HG02678 (cell line): ENCODE data around the gene EVI5L.
"Not testable (repeated sequence)": the region's sequence is repeated elsewhere in the genome, so short reads cannot be mapped to it uniquely, and the experiment has no call there.

Experiments
- ATAC-seq: cut with Tn5 transposase; IDR thresholded peaks from one replicate; pipeline ENCODE4 v1.9.1; 2021; ENCODE audit warnings: mild to moderate bottlenecking, moderate library complexity; ENCODE audit not compliant: unreplicated experiment

EVI5L gene

DNA sequence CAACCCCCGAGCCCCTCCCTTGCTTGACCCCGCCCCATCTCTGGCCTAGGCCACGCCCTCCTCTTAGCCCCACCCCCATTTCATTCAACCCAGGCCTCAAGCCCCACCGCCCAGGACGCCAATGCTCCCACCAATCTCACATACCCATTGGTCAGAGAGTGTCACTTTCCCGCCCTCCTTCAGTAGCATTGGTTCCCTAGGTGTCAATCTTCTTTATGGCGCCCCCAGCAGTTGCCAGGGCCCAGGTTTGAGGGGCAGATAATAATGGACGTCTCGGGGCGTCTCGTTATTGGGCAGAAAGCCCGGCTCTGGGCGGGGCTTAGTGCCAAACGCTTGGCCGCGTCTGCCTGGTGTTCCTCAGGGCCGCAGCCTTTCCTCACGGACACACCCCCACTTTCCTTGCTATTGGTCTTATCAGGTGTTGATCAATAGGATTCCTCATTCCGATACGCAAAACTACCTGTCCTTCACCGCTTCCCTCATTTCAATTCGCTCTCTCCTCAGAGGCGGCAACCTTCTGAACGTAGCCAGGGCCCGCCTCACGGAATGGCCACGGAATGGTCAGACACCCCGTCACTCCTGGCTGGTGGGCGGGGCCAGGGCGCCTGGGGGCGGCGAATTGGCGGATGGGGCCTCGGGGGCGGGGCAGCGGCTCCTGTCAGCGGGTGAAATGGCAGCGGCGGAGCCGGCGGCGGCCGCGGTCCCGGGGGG is at the start of gene EVI5L:
EVI5L (plus strand) TSS at position 658 of the 711 bp plus-strand sequence. CDS start 16,325 bp downstream, outside the sequence.
- ATAC-seq: peak; percentile 88

DNA sequence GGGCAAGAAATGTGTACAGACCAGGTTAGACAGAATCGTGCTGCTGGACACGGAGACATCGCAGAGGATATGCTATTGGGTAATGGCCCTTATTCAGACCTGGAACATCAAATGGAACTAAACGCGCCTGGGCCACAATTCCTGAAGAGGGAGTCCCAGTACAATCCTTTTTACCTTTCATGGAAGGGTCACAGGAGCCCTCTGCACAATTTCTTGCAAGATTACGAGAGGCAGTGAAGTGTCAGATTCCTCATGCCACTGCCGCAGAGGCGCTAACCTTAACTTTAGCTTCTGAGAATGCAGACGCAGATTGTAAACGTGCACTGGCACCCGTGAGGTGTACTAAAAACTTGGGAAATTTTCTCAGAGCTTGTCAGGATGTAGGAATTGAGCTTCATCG is 48.9 kb upstream of the EVI5L start:
- no peak for ATAC-seq

GRCh38 chr19:7783991-7784423 is 46.0 kb upstream of the EVI5L start:
- ATAC-seq: no peak

DNA sequence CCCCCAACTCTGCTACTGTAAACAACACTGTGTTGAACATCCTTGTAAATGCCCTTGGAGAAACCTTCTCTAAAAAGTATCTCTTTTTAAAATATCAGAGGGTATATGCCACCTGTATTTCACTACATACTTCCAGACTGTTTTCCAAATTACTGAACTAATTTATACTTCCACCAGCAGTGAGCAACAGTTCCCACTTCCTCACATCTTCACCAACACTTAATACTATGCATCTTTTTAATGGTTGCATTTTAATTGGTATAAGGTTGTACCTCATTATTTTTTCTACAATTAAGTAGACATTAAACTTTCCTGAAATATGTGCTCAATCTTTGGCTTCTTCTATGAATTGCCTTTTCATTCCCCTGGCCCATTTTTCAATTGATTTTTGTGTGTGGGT is 45.2 kb upstream of the EVI5L start:
- no peak for ATAC-seq

DNA sequence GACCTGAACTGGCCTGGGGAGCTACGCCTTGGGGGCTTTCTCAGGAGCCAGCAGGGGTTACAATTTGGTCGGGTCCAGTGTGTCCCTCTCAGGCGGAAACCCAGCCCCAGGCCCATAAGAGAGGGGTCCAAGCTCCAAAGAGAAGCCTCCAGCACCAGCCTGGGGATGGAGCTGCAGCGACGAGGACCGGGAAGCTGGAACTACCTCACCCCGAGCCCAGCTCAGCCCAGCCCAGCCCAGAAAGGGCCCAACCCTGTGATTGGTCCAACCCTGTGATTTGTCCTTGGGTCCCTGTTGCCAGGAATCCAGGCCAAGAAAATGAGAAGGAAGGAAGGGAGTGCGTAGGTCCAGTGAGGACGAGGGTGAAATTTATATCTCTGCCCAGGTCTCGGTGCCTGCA is 42.9 kb upstream of the EVI5L start:
- no peak for ATAC-seq

- no peak for ATAC-seq
Observed at GRCh38 chr19:7787602-7788177, 42.3 kb upstream of the EVI5L start.

DNA sequence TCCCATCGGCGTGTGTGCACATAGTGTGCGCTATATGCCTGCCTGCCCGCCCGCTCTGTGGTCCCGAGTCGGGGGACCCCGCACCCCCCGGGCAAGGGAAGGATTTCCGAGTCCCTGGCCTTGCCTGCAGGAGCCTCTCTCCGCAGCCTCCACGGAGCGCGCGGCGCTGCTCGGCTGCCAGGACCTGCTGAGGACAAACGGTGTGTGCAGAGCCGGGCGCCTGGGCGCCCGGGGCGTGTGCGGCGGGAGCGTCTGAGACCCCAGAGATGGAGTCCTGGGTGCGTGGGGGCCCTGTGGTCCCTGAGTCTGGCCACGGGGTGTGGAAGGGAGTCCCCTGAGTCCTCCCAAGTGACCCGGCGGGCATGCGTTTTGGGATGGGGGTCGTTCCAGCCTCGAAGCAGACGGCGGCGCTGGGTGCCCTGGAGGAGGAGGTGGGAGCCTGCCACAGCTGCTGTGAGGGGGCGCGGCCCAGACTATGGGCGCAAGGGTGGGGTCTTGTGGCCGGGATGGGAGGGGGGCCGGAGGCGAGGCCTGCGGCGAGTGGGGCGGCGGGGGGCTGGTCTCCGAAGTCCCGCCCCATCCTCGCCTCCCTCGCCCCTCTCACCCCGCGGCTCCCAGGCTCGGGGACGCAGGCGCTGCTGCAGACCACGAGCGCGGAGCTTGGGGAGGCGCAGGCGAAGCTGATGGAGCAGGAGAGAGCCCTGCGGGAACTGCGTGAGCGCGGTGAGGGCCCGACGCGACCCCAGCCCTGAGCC is 41.7 kb upstream of the EVI5L start:
- no peak for ATAC-seq

- ATAC-seq: no peak
Observed at GRCh38 chr19:7788933-7789323, 41.1 kb upstream of the EVI5L start.

- ATAC-seq: no peak
Observed at GRCh38 chr19:7789447-7789846, 40.6 kb upstream of the EVI5L start.

- ATAC-seq: no peak
Observed at GRCh38 chr19:7790416-7790815, 39.6 kb upstream of the EVI5L start.

GRCh38 chr19:7792281-7792680 is 37.7 kb upstream of the EVI5L start:
- no peak for ATAC-seq

- not testable (repeated sequence) for ATAC-seq
Observed at GRCh38 chr19:7792701-7793100, 37.3 kb upstream of the EVI5L start.

DNA sequence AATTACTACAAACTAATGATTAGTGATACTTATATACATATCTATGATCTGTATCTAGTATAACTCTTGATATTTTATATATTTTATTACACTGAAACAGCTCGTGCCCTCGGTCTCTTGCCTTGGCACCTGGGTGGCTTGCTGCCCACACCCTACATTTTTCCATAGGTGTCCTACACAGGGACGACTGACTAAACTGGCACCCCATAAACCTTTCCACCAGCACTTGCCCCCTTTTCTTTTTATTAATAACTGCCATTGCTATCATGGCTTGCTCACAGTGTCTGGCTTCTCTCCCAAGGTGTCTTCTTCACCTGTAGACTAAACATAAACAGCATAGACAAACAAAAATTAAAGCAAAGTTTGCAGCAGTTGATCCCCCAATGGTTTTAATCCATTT is 36.5 kb upstream of the EVI5L start:
- ATAC-seq: no peak

DNA sequence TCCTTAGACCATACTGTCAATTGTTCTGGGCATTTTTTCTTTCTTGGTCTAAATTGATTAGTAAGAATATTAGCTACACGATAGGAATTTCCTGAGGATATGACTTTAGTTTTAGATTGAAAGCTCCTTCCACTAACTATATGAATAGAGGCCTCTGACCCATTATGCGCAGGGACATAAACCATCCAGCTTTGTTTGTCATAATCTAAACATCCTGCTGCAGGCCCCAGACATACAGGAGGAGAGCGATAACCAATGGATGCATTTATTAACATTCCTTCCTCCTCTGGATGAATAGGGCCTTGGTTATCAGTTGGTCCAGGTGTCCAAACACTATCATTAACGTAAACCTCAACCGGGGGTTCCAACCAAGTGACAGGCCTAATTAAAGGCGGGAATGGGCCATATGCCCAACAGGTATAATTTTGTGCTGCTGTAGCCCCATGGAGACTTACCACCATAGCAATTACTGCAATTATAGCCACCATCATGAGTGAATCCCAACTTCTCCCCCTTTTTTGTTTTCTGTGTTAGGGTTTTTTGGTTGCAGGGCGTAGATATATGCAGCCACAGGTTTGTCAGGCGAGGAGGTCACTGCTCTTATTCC is 34.4 kb upstream of the EVI5L start:
- ATAC-seq: no peak

DNA sequence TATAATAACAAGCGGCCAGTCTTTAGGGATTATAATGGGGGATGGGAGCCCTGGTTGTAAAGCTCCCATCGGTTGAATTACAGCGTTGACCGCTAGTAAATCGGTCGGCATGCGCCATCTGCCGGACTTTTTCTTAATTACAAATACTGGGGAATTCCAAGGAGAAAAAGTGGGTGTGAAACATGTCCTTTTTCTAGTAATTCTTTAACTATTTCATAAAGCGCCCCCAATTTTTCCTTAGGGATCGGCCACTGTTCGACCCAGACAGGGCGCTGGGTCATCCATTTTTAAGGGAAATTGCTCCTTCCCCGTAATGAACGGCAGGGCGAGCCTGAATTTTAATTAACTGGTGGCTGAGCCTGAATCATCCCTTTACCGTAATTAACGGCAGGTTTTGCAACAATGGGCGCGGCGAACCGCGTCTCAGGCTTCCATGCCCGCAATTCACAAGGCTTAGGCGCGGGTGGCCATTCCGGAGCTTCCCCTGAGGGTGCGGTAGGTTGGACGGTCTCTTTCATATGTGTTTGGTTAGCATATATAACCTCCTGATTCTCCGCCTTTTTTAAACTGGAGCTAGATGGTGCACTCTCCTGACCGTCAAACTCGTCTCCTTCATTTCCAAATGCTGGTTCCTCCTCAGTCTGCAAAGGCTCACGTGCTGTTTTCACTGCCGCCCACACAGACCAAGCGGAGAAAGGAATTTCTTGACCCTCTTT is 30.2 kb upstream of the EVI5L start:
- ATAC-seq: no peak

DNA sequence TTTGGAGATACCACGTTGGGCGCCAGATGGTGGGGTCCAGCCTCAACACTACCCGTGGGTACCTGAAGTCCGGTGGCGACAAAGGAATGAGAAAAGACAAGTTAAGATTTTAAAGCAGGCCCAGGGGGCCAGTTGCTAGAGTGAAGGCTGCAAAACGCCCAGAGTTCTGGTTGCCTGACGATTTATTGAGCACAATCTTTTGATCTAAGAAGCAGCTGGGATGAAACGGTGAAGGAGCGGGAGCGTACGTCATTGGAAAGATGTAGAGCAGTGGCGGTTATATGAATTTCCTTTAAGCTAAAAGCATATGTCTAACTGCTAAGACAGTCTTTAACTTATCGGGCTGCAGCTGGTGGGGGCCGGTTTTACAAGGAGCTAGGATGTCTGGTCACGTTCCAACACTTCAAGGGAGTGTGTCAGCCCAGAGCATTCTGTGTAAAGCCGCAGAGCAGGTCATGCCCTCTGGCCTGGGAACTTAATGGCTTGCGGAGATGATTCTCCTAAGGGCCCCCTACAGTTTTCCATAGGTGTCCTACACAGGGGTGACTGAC is 28.9 kb upstream of the EVI5L start:
- no peak for ATAC-seq

- no peak for ATAC-seq
Observed at GRCh38 chr19:7806234-7806633, 23.8 kb upstream of the EVI5L start.

DNA sequence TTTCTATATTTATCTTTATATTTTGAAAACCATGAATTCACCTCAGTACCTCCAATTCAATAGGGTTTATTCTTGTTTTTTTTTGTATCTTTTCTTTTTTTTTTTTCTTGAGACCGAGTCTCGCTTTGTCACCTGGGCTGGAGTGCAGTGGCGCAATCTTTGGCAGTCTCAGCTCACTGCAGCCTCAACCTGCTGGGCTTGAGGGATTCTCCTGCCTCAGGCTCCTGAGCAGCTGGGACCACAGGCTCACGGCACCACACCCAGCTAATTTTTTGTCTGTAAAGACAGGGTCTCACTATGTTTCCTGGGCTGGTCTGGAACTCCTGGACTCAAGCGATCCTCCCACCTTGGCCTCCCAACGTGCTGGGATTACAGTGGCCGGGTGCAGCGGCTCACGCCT is 23.1 kb upstream of the EVI5L start:
- ATAC-seq: no peak

DNA sequence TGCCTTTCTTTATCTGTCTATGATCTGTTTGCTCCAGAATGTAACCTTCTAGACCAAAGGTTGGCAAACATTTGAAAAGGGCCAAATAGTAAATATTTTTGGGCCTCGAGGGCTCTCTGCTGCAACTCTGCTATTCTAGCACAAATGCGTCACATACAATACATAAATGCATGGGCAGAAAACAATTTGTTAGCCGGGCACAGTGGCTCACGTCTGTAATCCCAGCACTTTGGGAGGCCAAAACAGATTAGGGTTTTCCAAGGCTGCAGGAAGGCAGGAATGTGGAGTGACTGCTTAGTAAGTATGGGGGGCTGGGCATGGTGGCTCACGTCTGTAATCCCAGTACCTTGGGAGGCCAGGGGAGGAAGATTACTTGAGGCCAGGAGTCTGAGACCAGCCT is 21.9 kb upstream of the EVI5L start:
- ATAC-seq: no peak

- no peak for ATAC-seq
Observed at GRCh38 chr19:7811989-7812388, 18.0 kb upstream of the EVI5L start.

DNA sequence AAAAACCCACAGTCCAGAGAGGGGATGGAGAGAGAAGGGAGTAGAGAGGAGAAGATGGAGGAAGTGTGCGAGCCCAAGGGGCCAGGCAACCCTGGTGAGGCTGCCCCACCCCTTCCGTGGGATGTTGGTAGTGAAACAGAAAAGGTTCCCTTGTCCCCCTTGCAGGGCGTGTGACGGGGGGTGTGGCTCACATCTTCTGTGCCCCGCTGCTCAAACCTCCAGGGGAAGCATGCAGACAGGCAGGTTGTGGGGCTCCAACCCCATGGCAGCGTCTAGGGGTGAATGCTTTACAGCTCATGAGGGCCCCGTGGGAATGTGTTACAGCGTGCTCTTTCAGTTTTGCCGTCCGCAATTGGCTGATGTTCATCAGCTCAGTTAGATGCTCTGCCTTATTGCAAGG is 14.7 kb upstream of the EVI5L start:
- ATAC-seq: no peak
